ENCODE data around the gene HIPK4. TPM values are rescaled to one million over a fixed set of nuclear protein-coding genes. Genes with fewer than 3 reads are reported as not detected.
A peak's percentile ranks its signal among the peaks of the same experiment; 100 is the strongest.

Gene HIPK4
- total and polyA plus RNA-seq, 9 of the 15 experiments (the other 6 are each of a cell fraction or from before 2014, with no cell fraction given): 0.06 to 0.09 TPM; not detected in 7

DNA sequence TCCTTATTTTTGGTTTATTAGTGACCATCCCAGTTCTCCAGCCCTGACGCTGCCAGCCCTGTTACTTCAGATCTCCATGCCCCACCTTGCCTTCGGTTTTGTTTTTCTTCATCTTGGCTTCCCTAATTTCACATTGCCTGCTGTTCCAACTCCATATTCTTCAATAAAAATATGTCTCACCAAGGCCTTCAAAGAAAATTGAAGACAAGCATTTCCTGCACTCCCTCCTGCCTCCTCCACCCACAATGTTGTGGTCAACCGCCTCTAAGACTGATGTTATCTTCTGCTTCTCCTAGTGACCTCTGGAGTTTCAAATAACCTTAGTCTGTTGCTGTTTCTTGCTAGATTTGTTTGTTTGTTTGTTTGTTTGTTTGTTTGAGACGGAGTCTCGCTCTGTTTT lies 26.9 kb downstream of the HIPK4 start (continued):
- TF ChIP-seq, protein P1, sequence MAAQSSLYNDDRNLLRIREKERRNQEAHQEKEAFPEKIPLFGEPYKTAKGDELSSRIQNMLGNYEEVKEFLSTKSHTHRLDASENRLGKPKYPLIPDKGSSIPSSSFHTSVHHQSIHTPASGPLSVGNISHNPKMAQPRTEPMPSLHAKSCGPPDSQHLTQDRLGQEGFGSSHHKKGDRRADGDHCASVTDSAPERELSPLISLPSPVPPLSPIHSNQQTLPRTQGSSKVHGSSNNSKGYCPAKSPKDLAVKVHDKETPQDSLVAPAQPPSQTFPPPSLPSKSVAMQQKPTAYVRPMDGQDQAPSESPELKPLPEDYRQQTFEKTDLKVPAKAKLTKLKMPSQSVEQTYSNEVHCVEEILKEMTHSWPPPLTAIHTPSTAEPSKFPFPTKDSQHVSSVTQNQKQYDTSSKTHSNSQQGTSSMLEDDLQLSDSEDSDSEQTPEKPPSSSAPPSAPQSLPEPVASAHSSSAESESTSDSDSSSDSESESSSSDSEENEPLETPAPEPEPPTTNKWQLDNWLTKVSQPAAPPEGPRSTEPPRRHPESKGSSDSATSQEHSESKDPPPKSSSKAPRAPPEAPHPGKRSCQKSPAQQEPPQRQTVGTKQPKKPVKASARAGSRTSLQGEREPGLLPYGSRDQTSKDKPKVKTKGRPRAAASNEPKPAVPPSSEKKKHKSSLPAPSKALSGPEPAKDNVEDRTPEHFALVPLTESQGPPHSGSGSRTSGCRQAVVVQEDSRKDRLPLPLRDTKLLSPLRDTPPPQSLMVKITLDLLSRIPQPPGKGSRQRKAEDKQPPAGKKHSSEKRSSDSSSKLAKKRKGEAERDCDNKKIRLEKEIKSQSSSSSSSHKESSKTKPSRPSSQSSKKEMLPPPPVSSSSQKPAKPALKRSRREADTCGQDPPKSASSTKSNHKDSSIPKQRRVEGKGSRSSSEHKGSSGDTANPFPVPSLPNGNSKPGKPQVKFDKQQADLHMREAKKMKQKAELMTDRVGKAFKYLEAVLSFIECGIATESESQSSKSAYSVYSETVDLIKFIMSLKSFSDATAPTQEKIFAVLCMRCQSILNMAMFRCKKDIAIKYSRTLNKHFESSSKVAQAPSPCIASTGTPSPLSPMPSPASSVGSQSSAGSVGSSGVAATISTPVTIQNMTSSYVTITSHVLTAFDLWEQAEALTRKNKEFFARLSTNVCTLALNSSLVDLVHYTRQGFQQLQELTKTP (IDR thresholded peaks at IDR 0.05; ENCODE audit: low read depth in 1 of 2, partially characterized antibody in 2 of 2): no peak
- TF ChIP-seq, protein P2, sequence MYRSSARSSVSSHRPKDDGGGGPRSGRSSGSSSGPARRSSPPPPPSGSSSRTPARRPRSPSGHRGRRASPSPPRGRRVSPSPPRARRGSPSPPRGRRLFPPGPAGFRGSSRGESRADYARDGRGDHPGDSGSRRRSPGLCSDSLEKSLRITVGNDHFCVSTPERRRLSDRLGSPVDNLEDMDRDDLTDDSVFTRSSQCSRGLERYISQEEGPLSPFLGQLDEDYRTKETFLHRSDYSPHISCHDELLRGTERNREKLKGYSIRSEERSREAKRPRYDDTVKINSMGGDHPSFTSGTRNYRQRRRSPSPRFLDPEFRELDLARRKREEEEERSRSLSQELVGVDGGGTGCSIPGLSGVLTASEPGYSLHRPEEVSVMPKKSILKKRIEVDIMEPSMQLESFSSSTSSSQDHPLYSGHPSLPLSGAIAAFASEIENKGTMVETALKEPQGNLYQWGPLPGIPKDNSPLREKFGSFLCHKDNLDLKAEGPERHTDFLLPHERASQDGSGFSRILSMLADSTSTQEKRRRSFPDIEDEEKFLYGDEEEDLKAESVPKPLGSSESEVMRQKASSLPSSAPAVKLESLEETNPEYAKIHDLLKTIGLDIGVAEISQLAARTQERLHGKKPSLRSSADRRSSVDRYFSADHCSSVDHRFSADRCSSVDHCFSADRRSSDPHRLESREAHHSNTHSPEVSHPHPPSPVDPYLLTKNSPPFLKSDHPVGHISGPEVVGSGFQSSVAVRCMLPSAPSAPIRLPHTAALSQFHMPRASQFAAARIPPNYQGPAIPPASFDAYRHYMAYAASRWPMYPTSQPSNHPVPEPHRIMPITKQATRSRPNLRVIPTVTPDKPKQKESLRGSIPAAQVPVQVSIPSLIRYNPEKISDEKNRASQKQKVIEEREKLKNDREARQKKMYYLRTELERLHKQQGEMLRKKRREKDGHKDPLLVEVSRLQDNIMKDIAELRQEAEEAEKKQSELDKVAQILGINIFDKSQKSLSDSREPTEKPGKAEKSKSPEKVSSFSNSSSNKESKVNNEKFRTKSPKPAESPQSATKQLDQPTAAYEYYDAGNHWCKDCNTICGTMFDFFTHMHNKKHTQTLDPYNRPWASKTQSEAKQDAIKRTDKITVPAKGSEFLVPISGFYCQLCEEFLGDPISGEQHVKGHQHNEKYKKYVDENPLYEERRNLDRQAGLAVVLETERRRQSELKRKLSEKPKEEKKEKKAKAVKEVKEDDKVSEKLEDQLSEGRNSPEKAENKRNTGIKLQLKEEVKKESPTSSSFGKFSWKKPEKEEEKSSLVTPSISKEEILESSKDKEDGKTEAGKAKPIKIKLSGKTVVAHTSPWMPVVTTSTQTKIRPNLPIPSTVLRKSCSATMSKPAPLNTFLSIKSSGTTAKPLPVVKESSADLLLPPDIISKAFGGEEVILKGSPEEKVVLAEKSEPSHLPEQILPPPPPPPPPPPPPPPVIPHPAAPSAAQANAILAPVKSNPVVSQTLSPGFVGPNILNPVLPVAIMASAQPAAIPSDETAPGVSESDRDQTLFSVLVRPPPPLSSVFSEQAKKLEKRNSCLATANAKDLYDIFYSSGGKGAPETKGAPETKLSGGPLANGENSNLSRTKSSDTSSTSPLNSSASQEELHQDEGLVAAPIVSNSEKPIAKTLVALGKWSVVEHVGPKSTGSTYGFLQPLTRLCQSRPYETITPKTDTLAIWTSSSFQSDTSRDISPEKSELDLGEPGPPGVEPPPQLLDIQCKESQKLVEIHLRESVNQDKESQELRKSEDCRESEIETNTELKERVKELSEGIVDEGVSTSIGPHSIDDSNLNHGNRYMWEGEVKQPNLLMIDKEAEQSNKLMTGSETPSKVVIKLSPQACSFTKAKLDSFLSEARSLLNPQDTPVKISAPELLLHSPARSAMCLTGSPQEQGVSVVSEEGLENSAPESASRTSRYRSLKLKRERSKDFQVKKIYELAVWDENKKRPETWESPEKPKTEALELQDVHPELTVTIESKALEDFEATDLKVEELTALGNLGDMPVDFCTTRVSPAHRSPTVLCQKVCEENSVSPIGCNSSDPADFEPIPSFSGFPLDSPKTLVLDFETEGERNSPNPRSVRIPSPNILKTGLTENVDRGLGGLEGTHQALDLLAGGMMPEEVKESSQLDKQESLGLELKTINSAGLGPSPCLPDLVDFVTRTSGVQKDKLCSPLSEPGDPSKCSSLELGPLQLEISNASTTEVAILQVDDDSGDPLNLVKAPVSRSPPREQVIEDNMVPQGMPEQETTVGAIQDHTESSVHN (IDR thresholded peaks at IDR 0.05; ENCODE audit: borderline replicate concordance in 1 of 2, low read depth in 1 of 2): peak in 1 of 2 experiments; percentile 49; a peak in 1 of 4 replicates
- no peak for TF ChIP-seq MBD2 (IDR thresholded peaks at IDR 0.05; ENCODE audit: borderline replicate concordance, low read depth)
- 0 out of 2 replicates have a peak, but pooled peaks have one; percentile 22 for TF ChIP-seq ATF7 (IDR thresholded peaks at IDR 0.05)
- no peak for TF ChIP-seq NCOA6 (IDR thresholded peaks at IDR 0.05)
- TF ChIP-seq C11orf30 (IDR thresholded peaks at IDR 0.05; ENCODE audit: low read depth): no peak
- TF ChIP-seq, protein P3, sequence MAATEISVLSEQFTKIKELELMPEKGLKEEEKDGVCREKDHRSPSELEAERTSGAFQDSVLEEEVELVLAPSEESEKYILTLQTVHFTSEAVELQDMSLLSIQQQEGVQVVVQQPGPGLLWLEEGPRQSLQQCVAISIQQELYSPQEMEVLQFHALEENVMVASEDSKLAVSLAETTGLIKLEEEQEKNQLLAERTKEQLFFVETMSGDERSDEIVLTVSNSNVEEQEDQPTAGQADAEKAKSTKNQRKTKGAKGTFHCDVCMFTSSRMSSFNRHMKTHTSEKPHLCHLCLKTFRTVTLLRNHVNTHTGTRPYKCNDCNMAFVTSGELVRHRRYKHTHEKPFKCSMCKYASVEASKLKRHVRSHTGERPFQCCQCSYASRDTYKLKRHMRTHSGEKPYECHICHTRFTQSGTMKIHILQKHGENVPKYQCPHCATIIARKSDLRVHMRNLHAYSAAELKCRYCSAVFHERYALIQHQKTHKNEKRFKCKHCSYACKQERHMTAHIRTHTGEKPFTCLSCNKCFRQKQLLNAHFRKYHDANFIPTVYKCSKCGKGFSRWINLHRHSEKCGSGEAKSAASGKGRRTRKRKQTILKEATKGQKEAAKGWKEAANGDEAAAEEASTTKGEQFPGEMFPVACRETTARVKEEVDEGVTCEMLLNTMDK (IDR thresholded peaks at IDR 0.05; ENCODE audit: borderline replicate concordance, insufficient read depth, low read depth, low read length, poor library complexity, severe bottlenecking): no peak
- TF ChIP-seq ATF1 (CRISPR knock-in tag; IDR thresholded peaks at IDR 0.05): no peak
- TF ChIP-seq ATF1 (tag; IDR thresholded peaks at IDR 0.05): no peak
- no peak for TF ChIP-seq ETS2 (tag; IDR thresholded peaks at IDR 0.05; ENCODE audit: borderline replicate concordance, poor library complexity, severe bottlenecking)
- TF ChIP-seq SMAD4 (CRISPR knock-in tag; conservative IDR thresholded peaks at IDR 0.05): peak; percentile 55
- no peak for TF ChIP-seq JUND (IDR thresholded peaks at IDR 0.05; ENCODE audit: borderline replicate concordance, low read depth, low read length)
- TF ChIP-seq JUND (tag; IDR thresholded peaks at IDR 0.05; ENCODE audit: borderline replicate concordance, low read depth, low read length): no peak
- no peak for TF ChIP-seq TAF15 (IDR thresholded peaks at IDR 0.05; ENCODE audit: low read depth, low read length)

Measured in K562 (cell line).